GM12865 (cell line): ENCODE measurements around the gene CNTLN.

Experiments
- DNase-seq: peaks from one replicate; pipeline ENCODE4 v3.0.0; 2010; ENCODE audit warnings: low read depth
- H3K4me3 ChIP-seq: 2 replicates; pipeline ENCODE4 v1.5.1; 2011; ENCODE audit warnings: mild to moderate bottlenecking, low read depth, low read length, control low read depth
- TF ChIP-seq, protein P1 (sequence below): IDR thresholded peaks from 2 replicates; pipeline ENCODE4 v1.5.1; 2011; ENCODE audit warnings: low read length, control low read depth, low read depth, inconsistent platforms; ENCODE audit not compliant: insufficient read depth; ENCODE audit errors: missing control alignments

Gene CNTLN

DNA sequence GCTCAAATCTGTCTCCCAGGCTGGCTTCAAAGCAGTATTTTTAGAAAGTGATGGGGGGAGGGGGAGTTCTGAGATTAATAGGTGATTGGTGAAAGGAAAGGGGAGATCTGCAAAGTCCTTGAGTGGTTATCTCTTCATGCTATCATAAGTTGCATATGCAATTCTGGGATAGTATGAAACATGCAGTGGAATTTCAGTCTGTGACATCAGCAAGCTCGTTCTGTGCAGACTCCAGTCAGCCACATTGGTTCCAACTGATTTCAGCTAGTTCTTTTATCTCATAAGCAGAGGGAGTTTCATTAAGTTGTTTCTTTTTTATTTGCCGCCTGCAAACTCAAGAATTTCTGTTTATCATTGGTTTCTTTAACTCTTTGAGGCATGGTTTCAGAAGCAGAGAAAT, 263.5 kb downstream of the CNTLN start:
- DNase-seq: no peak
- H3K4me3 ChIP-seq: no peak overlapping the region
- TF ChIP-seq, protein P1, sequence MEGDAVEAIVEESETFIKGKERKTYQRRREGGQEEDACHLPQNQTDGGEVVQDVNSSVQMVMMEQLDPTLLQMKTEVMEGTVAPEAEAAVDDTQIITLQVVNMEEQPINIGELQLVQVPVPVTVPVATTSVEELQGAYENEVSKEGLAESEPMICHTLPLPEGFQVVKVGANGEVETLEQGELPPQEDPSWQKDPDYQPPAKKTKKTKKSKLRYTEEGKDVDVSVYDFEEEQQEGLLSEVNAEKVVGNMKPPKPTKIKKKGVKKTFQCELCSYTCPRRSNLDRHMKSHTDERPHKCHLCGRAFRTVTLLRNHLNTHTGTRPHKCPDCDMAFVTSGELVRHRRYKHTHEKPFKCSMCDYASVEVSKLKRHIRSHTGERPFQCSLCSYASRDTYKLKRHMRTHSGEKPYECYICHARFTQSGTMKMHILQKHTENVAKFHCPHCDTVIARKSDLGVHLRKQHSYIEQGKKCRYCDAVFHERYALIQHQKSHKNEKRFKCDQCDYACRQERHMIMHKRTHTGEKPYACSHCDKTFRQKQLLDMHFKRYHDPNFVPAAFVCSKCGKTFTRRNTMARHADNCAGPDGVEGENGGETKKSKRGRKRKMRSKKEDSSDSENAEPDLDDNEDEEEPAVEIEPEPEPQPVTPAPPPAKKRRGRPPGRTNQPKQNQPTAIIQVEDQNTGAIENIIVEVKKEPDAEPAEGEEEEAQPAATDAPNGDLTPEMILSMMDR: no peak

DNA sequence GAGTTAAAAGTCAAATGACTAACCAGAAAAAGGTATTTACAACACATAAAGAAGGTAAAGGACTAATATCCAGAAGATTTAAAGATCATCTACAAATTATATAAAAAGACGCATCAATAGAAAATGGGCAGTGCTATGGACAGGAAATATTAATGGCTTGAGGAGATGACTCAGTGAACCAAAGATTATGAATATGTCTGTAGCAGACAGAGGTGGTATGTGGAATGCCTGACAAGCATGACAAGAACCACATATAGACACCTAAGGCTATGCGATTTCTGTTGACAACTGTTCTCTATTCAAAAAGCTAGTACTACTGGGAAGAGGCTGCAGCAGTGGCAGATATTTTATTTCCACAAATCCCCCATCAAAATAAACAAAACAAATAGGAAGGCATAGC, 267.0 kb downstream of the CNTLN start:
- no peak for DNase-seq
- TF ChIP-seq, protein P1: no peak

DNA sequence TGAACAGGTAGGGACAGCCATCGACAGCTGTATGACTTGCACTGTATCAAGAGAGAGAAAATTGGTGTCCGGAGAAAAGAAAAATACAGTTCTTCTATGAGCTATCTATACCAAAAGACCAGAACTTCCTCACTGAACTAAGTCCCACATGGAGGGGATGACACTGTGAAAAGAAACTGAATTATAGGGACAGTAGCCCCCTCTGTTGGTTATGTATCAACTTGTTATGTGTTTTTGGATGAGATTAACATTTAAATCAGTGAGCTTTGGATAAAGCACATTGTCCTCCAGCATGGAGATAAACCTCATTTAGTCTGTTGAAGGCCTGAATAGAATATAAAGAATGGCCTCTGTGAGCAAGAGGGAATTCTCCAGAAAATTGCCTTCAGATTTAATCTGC, 267.5 kb downstream of the CNTLN start:
- DNase-seq: peak; percentile 6
- H3K4me3 ChIP-seq: no peak overlapping the region
- TF ChIP-seq, protein P1: no peak

More for the DNA sequence above, 267.0 kb downstream of the CNTLN start:
- no peak overlapping the region for H3K4me3 ChIP-seq

DNA sequence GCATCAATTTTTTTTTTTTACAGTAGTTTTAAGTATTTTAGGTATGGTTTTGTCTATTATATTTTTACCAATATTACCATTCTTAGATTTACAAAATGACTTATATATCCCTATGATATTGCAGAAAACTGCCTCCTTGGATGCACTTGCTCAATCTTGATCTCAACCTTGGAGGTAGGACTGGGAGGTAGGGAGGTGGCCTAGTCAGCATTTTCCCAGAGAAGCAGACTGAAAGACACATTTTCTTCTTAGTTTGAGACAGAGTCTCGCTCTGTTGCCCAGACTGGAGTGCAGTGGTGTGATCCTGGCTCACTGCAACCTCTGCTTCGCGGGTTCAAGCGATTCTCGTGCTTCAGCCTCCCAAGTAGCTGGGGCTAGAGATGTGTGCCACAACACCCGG, 268.7 kb downstream of the CNTLN start:
- H3K4me3 ChIP-seq: no peak overlapping the region
- TF ChIP-seq, protein P1: no peak
- DNase-seq: no peak

DNA sequence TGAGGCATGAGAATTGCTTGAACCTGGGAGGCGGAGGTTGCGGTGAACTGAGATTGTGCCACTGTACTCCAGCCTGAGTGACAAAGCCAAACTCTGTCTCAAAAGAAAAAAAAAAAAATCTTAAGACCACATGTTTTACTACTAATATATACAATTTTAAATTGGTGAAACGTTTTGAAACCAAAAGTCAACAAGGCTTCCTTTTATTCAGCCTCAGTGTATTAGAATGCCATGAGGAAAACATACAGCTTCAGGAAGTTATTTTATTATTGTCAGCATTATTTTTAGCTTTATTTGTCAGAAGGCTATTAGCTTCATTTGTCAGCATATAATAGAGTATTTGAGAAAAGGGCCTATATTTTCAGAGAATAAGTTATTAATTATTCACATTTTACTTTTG, 280.1 kb downstream of the CNTLN start:
- TF ChIP-seq, protein P1: no peak
- DNase-seq: no peak
- no peak overlapping the region for H3K4me3 ChIP-seq

DNA sequence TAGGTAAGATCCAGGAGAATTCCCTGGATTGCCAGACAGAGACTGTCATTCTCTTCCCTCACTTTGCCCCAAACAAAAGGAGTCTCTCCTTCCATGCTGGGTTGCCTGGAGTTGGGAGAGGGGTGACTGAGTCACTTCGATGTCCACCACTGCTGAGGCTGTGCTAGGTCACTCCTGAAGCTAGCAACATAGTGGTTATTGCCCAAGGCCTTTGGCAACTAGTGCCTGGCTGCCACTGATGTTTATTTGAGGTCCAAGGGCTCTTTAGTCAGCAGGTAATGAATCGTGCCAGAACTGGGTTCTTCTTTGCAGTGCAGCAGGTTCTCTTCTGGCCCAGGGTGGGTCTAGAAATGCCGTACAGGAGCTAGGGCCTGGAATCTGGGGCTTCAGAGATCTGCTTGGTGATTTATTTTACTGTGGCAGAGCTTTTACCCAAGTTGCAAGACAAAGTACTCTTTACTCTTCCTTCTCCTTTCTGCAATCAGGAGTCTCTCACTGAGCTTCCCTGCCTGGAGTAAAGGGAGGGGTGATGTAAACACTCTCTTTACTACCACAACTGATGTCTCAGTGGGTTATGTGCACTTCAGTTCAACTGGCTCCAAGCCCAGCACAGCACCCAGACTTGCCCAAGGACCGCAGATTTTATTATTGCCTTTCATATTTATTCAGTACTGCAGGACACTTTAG, 288.3 kb downstream of the CNTLN start:
- no peak overlapping the region for H3K4me3 ChIP-seq
- TF ChIP-seq, protein P1: no peak
- DNase-seq: no peak

DNA sequence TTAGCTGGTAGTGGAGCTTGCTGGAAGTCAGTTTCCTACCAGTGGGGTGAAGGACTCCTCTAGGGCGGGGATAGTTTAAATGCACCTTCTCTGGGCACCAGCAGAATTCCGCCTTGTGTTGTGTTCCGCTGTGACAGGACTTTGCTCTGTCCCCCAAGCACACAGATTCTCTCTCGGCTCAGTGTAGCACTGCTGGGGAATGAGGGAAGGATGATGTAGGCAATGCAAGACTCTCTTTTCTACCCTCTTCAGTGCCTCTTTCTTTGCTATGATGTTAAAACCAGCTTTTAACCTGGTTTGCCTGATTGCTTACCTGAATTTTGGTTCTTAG, 288.8 kb downstream of the CNTLN start:
- TF ChIP-seq, protein P1: no peak
- DNase-seq: no peak
- no peak overlapping the region for H3K4me3 ChIP-seq
